KMS-11 (cell line): ENCODE data around the gene FRMD4A.

Experiments
- H2AFZ ChIP-seq: fragments of 200-600 bp; sonication (generic); 2 replicates; pipeline ENCODE4 v1.6.1; 2016; ENCODE audit warnings: antibody characterized with exemption, mixed run types, low read depth
- H3K27ac ChIP-seq: fragments of 200-600 bp; sonication (generic); 2 replicates; pipeline ENCODE4 v1.6.1; 2016; ENCODE audit warnings: mild to moderate bottlenecking, mixed run types
- H3K27me3 ChIP-seq: fragments of 200-600 bp; sonication (generic); 2 replicates; pipeline ENCODE4 v1.6.1; 2017; ENCODE audit warnings: mild to moderate bottlenecking, low read depth, mixed run types, moderate library complexity; ENCODE audit not compliant: insufficient read depth
- H3K36me3 ChIP-seq: fragments of 200-600 bp; sonication (generic); 2 replicates; pipeline ENCODE4 v1.6.1; 2017; ENCODE audit warnings: mild to moderate bottlenecking, mixed run types; ENCODE audit not compliant: insufficient read depth
- H3K4me1 ChIP-seq: fragments of 200-600 bp; sonication (generic); 2 replicates; pipeline ENCODE4 v1.6.1; 2016; ENCODE audit warnings: mild to moderate bottlenecking, low read depth, mixed run types; ENCODE audit not compliant: poor library complexity, severe bottlenecking
- H3K4me2 ChIP-seq: fragments of 200-600 bp; sonication (generic); 2 replicates; pipeline ENCODE4 v1.7.0; 2016; ENCODE audit warnings: mild to moderate bottlenecking, mixed run types
- H3K4me3 ChIP-seq: fragments of 200-600 bp; sonication (generic); IDR thresholded peaks from 2 replicates; pipeline ENCODE4 v1.6.1; 2017; ENCODE audit warnings: low read depth, low read length, mixed read lengths; ENCODE audit not compliant: insufficient read depth
- H3K79me2 ChIP-seq: fragments of 200-600 bp; sonication (generic); 2 replicates; pipeline ENCODE4 v1.6.1; 2016; ENCODE audit warnings: low read depth, mixed run types; ENCODE audit not compliant: insufficient read depth
- H3K9ac ChIP-seq: fragments of 200-600 bp; sonication (generic); 2 replicates; pipeline ENCODE4 v1.6.1; 2016; ENCODE audit warnings: mild to moderate bottlenecking, mixed run types
- H4K20me1 ChIP-seq: fragments of 200-600 bp; sonication (generic); 2 replicates; pipeline ENCODE4 v1.6.1; 2016; ENCODE audit warnings: mild to moderate bottlenecking, mixed run types; ENCODE audit not compliant: insufficient read depth
- CTCF ChIP-seq: fragments of 200-600 bp; sonication (generic); conservative IDR thresholded peaks from 2 replicates; pipeline ENCODE4 v1.6.1; 2017; ENCODE audit warnings: low read depth, mild to moderate bottlenecking, antibody characterized with exemption, low read length, moderate library complexity, mixed read lengths

The FRMD4A gene

GRCh38 chr10:14345262-14345661 lies 14.5 kb upstream of the FRMD4A start:
- no peaks in the 10 kb centered on the region for H3K4me1 ChIP-seq
- no peaks in the 10 kb centered on the region for H3K79me2 ChIP-seq

GRCh38 chr10:14340051-14340744 lies 9.5 kb upstream of the FRMD4A start:
- no peak overlapping the region for H2AFZ ChIP-seq

More at GRCh38 chr10:14345262-14345661, 14.5 kb upstream of the FRMD4A start:
- Histone ChIP-seq H3K9ac (no peak overlapping the region), H3K4me3 (no peak overlapping the region), H3K4me2 (no peak overlapping the region), H4K20me1 (no peaks in the 10 kb centered on the region), H3K27ac (no peak overlapping the region), H2AFZ (no peak overlapping the region), H3K36me3 (no peaks in the 10 kb centered on the region), H3K27me3 (no peaks in the 10 kb centered on the region)
- TF ChIP-seq CTCF, result no peak

GRCh38 chr10:14336736-14337135 lies 6.0 kb upstream of the FRMD4A start:
- Histone ChIP-seq H3K4me1 (no peaks in the 10 kb centered on the region), H4K20me1 (no peaks in the 10 kb centered on the region), H3K9ac (no peak overlapping the region), H3K27me3 (no peaks in the 10 kb centered on the region), H3K4me2 (no peak overlapping the region), H2AFZ (no peak overlapping the region), H3K27ac (no peak overlapping the region), H3K79me2 (no peaks in the 10 kb centered on the region), H3K36me3 (no peaks in the 10 kb centered on the region), H3K4me3 (no peak overlapping the region)
- TF ChIP-seq CTCF, result no peak

More at GRCh38 chr10:14340051-14340744, 9.5 kb upstream of the FRMD4A start:
- no peaks in the 10 kb centered on the region for H4K20me1 ChIP-seq
- no peak overlapping the region for H3K4me2 ChIP-seq
- no peaks in the 10 kb centered on the region for H3K79me2 ChIP-seq
- H3K4me1 ChIP-seq, result no peaks in the 10 kb centered on the region
- H3K9ac ChIP-seq, result no peak overlapping the region
- TF ChIP-seq CTCF, result no peak
- H3K27me3 ChIP-seq, result no peaks in the 10 kb centered on the region
- H3K36me3 ChIP-seq, result no peaks in the 10 kb centered on the region
- no peak overlapping the region for H3K27ac ChIP-seq
- no peak overlapping the region for H3K4me3 ChIP-seq

- no peak overlapping the region for H3K4me2 ChIP-seq
- no peaks in the 10 kb centered on the region for H3K79me2 ChIP-seq
- H3K4me1 ChIP-seq, result no peaks in the 10 kb centered on the region
- no peak overlapping the region for H3K4me3 ChIP-seq
- H3K27me3 ChIP-seq, result no peaks in the 10 kb centered on the region
- no peak overlapping the region for H3K27ac ChIP-seq
- no peaks in the 10 kb centered on the region for H4K20me1 ChIP-seq
- TF ChIP-seq CTCF, result no peak
- H3K36me3 ChIP-seq, result no peaks in the 10 kb centered on the region
- H3K9ac ChIP-seq, result no peak overlapping the region
- no peak overlapping the region for H2AFZ ChIP-seq
Measured at GRCh38 chr10:14334771-14335170, 4.0 kb upstream of the FRMD4A start.
